GM18951 (cell line): ENCODE measurements around the gene CHD2.

Experiments
- POLR2A ChIP-seq: IDR thresholded peaks from 4 replicates; pipeline ENCODE4 v1.6.1; 2011; ENCODE audit warnings: mild to moderate bottlenecking; ENCODE audit not compliant: insufficient read length, insufficient read depth; ENCODE audit errors: extremely low read depth
- in situ Hi-C: fragments of 300-500 bp; cut with MboI; formaldehyde crosslinking; loops from one replicate; pipeline ENCODE4 v1.12.0; 2022; ENCODE audit warnings: low sequenced_read_pairs, mixed read lengths, inconsistent platforms; ENCODE audit not compliant: unreplicated experiment

Gene CHD2

GRCh38 chr15:92936138-92936537, 36.0 kb downstream of the CHD2 start:
- in situ Hi-C loops: no loop called here
- no peak for TF ChIP-seq POLR2A

GRCh38 chr15:92936693-92937092, 36.6 kb downstream of the CHD2 start:
- in situ Hi-C loops: no loop called here
- TF ChIP-seq POLR2A: no peak

GRCh38 chr15:92937901-92938300, 37.8 kb downstream of the CHD2 start:
- in situ Hi-C loops: no loop called here
- TF ChIP-seq POLR2A: no peak

- in situ Hi-C loops: no loop called here
- TF ChIP-seq POLR2A: no peak
These were observed 38.3 kb downstream of the CHD2 start for GRCh38 chr15:92938387-92938786.

GRCh38 chr15:92941668-92942067, 41.5 kb downstream of the CHD2 start:
- TF ChIP-seq POLR2A: no peak
- in situ Hi-C loops: no loop called here

- in situ Hi-C loops: no loop called here
- TF ChIP-seq POLR2A: no peak
These were observed 42.6 kb downstream of the CHD2 start for GRCh38 chr15:92942706-92943105.

GRCh38 chr15:92943581-92943980, 43.5 kb downstream of the CHD2 start:
- no peak for TF ChIP-seq POLR2A
- in situ Hi-C loops: no loop called here

- TF ChIP-seq POLR2A: no peak
- in situ Hi-C loops: no loop called here
These were observed 44.9 kb downstream of the CHD2 start for GRCh38 chr15:92944946-92945521.

- in situ Hi-C loops: no loop called here
- TF ChIP-seq POLR2A: no peak
These were observed 47.1 kb downstream of the CHD2 start for GRCh38 chr15:92947071-92947730.

- in situ Hi-C loops: no loop called here
- TF ChIP-seq POLR2A: no peak
These were observed 49.6 kb downstream of the CHD2 start for GRCh38 chr15:92949604-92950249.

- in situ Hi-C loops: no loop called here
- no peak for TF ChIP-seq POLR2A
These were observed 51.8 kb downstream of the CHD2 start for GRCh38 chr15:92951800-92952457.

- in situ Hi-C loops: no loop called here
- TF ChIP-seq POLR2A: no peak
These were observed 52.3 kb downstream of the CHD2 start for GRCh38 chr15:92952458-92952850.

- no peak for TF ChIP-seq POLR2A
- in situ Hi-C loops: no loop called here
These were observed 53.4 kb downstream of the CHD2 start for GRCh38 chr15:92953566-92953965.
